GM10847 (cell line): ENCODE results near the gene FOXF1.

ENCODE experiments used
- POLR2A ChIP-seq: IDR thresholded peaks from 2 replicates; pipeline ENCODE4 v1.6.1; 2011; ENCODE audit not compliant: insufficient read length; ENCODE audit errors: extremely low read depth

Gene FOXF1

DNA sequence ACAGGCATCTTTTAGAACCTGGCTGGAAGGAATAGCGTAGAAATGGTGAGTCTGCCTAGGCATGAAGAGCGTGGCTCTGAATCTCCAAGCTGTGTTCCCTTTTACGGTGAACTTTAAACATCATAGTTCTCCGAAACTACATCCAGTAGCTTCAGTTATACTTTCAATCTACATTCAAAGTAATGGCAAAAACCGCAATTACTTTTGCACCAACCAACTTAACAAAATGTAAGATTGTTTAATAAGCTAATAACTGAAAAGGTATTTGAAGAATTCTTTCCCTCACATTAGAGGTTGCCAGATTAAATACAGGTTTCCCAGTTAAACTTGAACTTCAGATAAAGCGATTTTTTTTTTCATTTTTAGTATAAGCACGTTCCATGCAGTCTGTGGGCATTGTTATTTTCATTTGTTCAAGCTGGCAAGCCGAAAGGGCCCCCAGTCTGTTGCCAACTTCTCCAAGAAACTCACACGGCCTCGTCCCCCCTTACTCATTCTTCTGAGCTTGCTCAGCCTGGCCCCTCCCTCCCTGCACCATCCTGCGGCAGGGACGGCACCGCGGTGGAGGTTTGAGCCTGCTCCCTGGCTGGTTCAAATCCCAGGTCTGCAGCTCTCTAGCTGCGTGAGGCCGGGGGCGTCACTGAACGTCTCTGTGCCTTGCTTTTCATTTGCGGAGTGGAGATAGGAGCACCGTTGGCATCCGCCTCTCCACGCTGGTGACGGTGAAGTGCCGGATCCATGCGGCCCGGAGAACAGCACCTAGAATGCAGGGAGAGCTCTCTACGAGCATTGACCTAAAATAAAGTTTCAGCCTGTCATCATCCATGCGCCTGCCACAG, 48.2 kb downstream of the FOXF1 start:
- no peak for TF ChIP-seq POLR2A

DNA sequence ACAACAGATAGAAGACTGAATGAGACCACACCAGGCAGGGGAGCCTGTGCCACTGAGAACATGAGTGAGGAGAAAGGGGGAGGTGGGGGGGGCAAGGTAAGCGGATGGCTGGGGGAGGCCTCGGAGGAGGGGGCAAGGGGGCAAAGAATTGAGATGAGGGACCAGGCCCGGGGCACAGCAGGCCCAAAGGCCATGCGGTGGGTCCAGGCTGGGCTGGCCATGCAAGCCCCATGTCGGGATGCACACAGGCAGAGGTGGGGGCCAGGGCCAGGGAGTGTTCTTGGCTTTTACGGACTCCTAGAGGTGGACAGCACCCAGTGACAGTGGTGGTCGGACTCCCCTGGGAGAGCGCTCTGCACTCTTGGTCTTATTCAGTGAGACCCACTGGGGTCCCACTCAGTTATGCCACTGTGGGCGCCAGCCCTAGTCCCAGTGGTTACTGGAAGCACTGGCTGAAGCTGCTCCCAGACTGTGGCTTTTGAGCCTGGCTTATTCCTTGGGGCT, 49.5 kb downstream of the FOXF1 start:
- no peak for TF ChIP-seq POLR2A

DNA sequence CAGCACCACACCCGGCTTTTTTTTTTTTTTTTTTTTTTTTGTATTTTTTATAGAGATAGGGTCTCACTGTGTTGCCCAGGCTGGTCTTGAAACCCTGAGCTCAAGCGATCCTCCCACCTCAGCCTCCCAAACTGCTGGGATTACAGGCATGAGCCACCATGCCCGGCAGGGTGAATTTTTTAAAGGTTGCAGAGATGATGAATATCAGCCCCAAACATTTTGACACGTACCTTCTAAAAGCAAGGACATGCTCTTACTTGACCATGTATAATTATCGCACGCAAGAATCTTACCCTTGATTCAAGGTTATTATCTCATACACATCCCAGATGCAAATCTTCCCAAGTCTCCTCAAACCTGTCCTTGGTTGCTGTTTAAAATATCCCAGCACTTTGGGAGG, 52.0 kb downstream of the FOXF1 start:
- no peak for TF ChIP-seq POLR2A

GRCh38 chr16:86563469-86564345, 53.4 kb downstream of the FOXF1 start:
- no peak for TF ChIP-seq POLR2A
